Endothelial cell (in vitro differentiated cells): ENCODE results near the gene RIBC2. TPM values are rescaled to one million over a fixed set of nuclear protein-coding genes. Genes with fewer than 3 reads are reported as not detected.

ENCODE experiments used
- DNase-seq: peaks from one replicate; pipeline ENCODE4 v3.0.0; 2021; ENCODE audit warnings: low spot score
- H3K27ac Mint-ChIP-seq: one replicate; pipeline ENCODE4 v1.8.0; 2021; ENCODE audit warnings: mixed read lengths, inconsistent platforms; ENCODE audit not compliant: unreplicated experiment
- H3K27me3 Mint-ChIP-seq: one replicate; pipeline ENCODE4 v1.8.0; 2021; ENCODE audit warnings: mild to moderate bottlenecking, moderate library complexity, mixed read lengths, inconsistent platforms; ENCODE audit not compliant: unreplicated experiment
- H3K36me3 Mint-ChIP-seq: one replicate; pipeline ENCODE4 v1.8.0; 2021; ENCODE audit warnings: mild to moderate bottlenecking, low read depth, mixed read lengths, inconsistent platforms; ENCODE audit not compliant: unreplicated experiment
- H3K4me1 Mint-ChIP-seq: one replicate; pipeline ENCODE4 v1.8.0; 2021; ENCODE audit warnings: mild to moderate bottlenecking, mixed read lengths, inconsistent platforms; ENCODE audit not compliant: unreplicated experiment
- H3K4me3 Mint-ChIP-seq: one replicate; pipeline ENCODE4 v1.8.0; 2021; ENCODE audit warnings: mild to moderate bottlenecking, mixed read lengths, inconsistent platforms; ENCODE audit not compliant: unreplicated experiment
- H3K9me3 Mint-ChIP-seq: one replicate; pipeline ENCODE4 v1.8.0; 2021; ENCODE audit warnings: mixed read lengths, inconsistent platforms; ENCODE audit not compliant: unreplicated experiment
- CTCF ChIP-seq: fragments of 200-600 bp; sonication (generic); IDR thresholded peaks from one replicate; pipeline ENCODE4 v1.5.0; 2021; ENCODE audit warnings: antibody characterized with exemption; ENCODE audit not compliant: unreplicated experiment
- total RNA-seq: library from RNA; stranded (reverse); fragmentation: NEBNext Ultra II Directional; extraction: Animal tissue kit (Norgen Biotek cat#: 25700); gene quantifications from one replicate; pipeline ENCODE4 v1.2.1, GENCODE V29; 2021; ENCODE audit not compliant: unreplicated experiment

Gene RIBC2
- total RNA-seq, 1 donor from 2014 or later, result 0.54 TPM

GRCh38 chr22:45473626-45474237 lies 60.2 kb downstream of the RIBC2 start:
- Mint-ChIP-seq H3K9me3 (no peaks in the 10 kb centered on the region), H3K27me3 (peaks cover 2% of the 10 kb centered on the region), H3K27ac (no peak overlapping the region), H3K36me3 (no peaks in the 10 kb centered on the region), H3K4me3 (no peak overlapping the region), H3K4me1 (peaks cover 4% of the 10 kb centered on the region)
- DNase-seq, result no peak
- TF ChIP-seq CTCF, result no peak

- DNase-seq, result no peak
- Mint-ChIP-seq H3K36me3 (no peaks in the 10 kb centered on the region), H3K9me3 (no peaks in the 10 kb centered on the region), H3K4me1 (peaks cover 4% of the 10 kb centered on the region), H3K27me3 (peaks cover 2% of the 10 kb centered on the region), H3K4me3 (no peak overlapping the region), H3K27ac (no peak overlapping the region)
- TF ChIP-seq CTCF, result no peak
Observed at GRCh38 chr22:45475063-45475747, 61.7 kb downstream of the RIBC2 start.

GRCh38 chr22:45475851-45476514 lies 62.5 kb downstream of the RIBC2 start:
- Mint-ChIP-seq H3K27ac (no peak overlapping the region), H3K36me3 (no peaks in the 10 kb centered on the region), H3K27me3 (peaks cover 2% of the 10 kb centered on the region), H3K4me3 (no peak overlapping the region), H3K4me1 (peaks cover 4% of the 10 kb centered on the region), H3K9me3 (no peaks in the 10 kb centered on the region)
- DNase-seq, result no peak
- no peak for TF ChIP-seq CTCF

- H3K4me1 Mint-ChIP-seq, result peaks cover 4% of the 10 kb centered on the region
- peaks cover 2% of the 10 kb centered on the region for H3K27me3 Mint-ChIP-seq
- no peaks in the 10 kb centered on the region for H3K36me3 Mint-ChIP-seq
- no peak overlapping the region for H3K4me3 Mint-ChIP-seq
- no peaks in the 10 kb centered on the region for H3K9me3 Mint-ChIP-seq
- no peak overlapping the region for H3K27ac Mint-ChIP-seq
- DNase-seq, result no peak
- TF ChIP-seq CTCF, result no peak
Observed at GRCh38 chr22:45476814-45477213, 63.3 kb downstream of the RIBC2 start.
